Activated T-cell treated with anti-CD3 and anti-CD28 coated beads for 48 hours (primary cell): Measurements from ENCODE around the gene CNOT6L.

ENCODE experiments used
- DNase-seq: peaks from one replicate; pipeline ENCODE4 v3.0.0-alpha.2; 2020; ENCODE audit warnings: low read depth

Gene CNOT6L

GRCh38 chr4:77820649-77821561, 1.7 kb upstream of the CNOT6L start:
- DNase-seq = no peak

GRCh38 chr4:77819843-77820648, 878 bp upstream of the CNOT6L start:
- DNase-seq = peak; percentile 94

- peak; percentile 67 for DNase-seq
These were observed 255 bp upstream of the CNOT6L start for GRCh38 chr4:77819404-77819842.

- DNase-seq = peak; percentile 31
These were observed 1.0 kb downstream of the CNOT6L start for GRCh38 chr4:77818073-77818601.

GRCh38 chr4:77817304-77818072, 1.7 kb downstream of the CNOT6L start:
- no peak for DNase-seq

- no peak for DNase-seq
These were observed 2.6 kb downstream of the CNOT6L start for GRCh38 chr4:77816546-77816945.

- no peak for DNase-seq
These were observed 3.5 kb downstream of the CNOT6L start for GRCh38 chr4:77815636-77816035.

GRCh38 chr4:77805840-77806239, 13.3 kb downstream of the CNOT6L start:
- no peak for DNase-seq

- no peak for DNase-seq
These were observed 14.7 kb downstream of the CNOT6L start for GRCh38 chr4:77804471-77804870.

- no peak for DNase-seq
These were observed 16.8 kb downstream of the CNOT6L start for GRCh38 chr4:77802402-77802801.

- no peak for DNase-seq
These were observed 17.9 kb downstream of the CNOT6L start for GRCh38 chr4:77801260-77801608.

GRCh38 chr4:77800483-77801259, 18.5 kb downstream of the CNOT6L start:
- no peak for DNase-seq

- DNase-seq = no peak
These were observed 19.1 kb downstream of the CNOT6L start for GRCh38 chr4:77800077-77800476.

- no peak for DNase-seq
These were observed 20.8 kb downstream of the CNOT6L start for GRCh38 chr4:77798385-77798784.

GRCh38 chr4:77797239-77797638, 21.9 kb downstream of the CNOT6L start:
- no peak for DNase-seq

- no peak for DNase-seq
These were observed 23.8 kb downstream of the CNOT6L start for GRCh38 chr4:77795326-77795725.

- DNase-seq = no peak
These were observed 29.0 kb downstream of the CNOT6L start for GRCh38 chr4:77790146-77790545.

GRCh38 chr4:77788990-77789389, 30.2 kb downstream of the CNOT6L start:
- no peak for DNase-seq

GRCh38 chr4:77787969-77788368, 31.2 kb downstream of the CNOT6L start:
- DNase-seq = no peak

GRCh38 chr4:77785669-77786068, 33.5 kb downstream of the CNOT6L start:
- no peak for DNase-seq

GRCh38 chr4:77783895-77784294, 35.3 kb downstream of the CNOT6L start:
- DNase-seq = no peak
